ENCODE measurements around the gene CUL4B. TPM values are rescaled to one million over a fixed set of nuclear protein-coding genes. Genes with fewer than 3 reads are reported as not detected.

CUL4B gene
- total and polyA plus RNA-seq, 12 donors: 8.2 to 24.1 (median 19.0) TPM

- H3K4me1 ChIP-seq: peaks cover 0 to 10% (median 4%) of the 10 kb centered on the region in 9 donors
- peak in 8 of 9 donors; percentile 41 to 67 (median 58) for TF ChIP-seq CTCF (IDR thresholded peaks at IDR 0.05)
- DNase-seq (peak; percentile 71 to 83), ATAC-seq (peak; percentile 83 to 96 (median 94))
- intact Hi-C loops (cut with DNase I): loop anchor here in 1 of 10 donors (10.0 kb wide), 1 partner anchor 241 kb away; no protein-coding TSS in a partner anchor
- no peaks in the 10 kb centered on the region for H3K36me3 ChIP-seq
- peak overlapping the region; percentile 57 to 92 (median 86) for H3K27ac ChIP-seq
- no peaks in the 10 kb centered on the region for H3K9me3 ChIP-seq
- peak overlapping the region in 9 of 10 donors; percentile 27 to 62 (median 55) for H3K4me3 ChIP-seq
- 2% methylated on average over 38 to 39 of the region's 39 CpGs for WGBS, 2 donors
- no peaks in the 10 kb centered on the region for H3K27me3 ChIP-seq
These were observed 74.9 kb downstream of the CUL4B start for GRCh38 chrX:120485638-120486520.

GRCh38 chrX:120485315-120485637, 75.5 kb downstream of the CUL4B start:
- no peaks in the 10 kb centered on the region for H3K36me3 ChIP-seq
- peak overlapping the region; percentile 57 to 92 (median 86) for H3K27ac ChIP-seq
- intact Hi-C loops (cut with DNase I): loop anchor here in 1 of 10 donors (10.0 kb wide), 1 partner anchor 240 kb away; no protein-coding TSS in a partner anchor
- ATAC-seq (peak in 1 of 8 donors; percentile 18), DNase-seq (no peak)
- WGBS, 2 donors: 68 to 89% methylated on average over 3 of the region's 3 CpGs
- peak overlapping the region in 9 of 10 donors; percentile 27 to 62 (median 55) for H3K4me3 ChIP-seq
- H3K4me1 ChIP-seq: peaks cover 0 to 10% (median 4%) of the 10 kb centered on the region in 9 donors
- H3K9me3 ChIP-seq: no peaks in the 10 kb centered on the region
- no peaks in the 10 kb centered on the region for H3K27me3 ChIP-seq
- TF ChIP-seq CTCF (IDR thresholded peaks at IDR 0.05): no peak

- intact Hi-C loops (cut with DNase I): loop anchor here in 4 of 10 donors (10.0 kb wide), 1 partner anchor 163 kb away; the partner anchor contains the start of gene TMEM255A (in 4 of the 4)
- 77 to 86% methylated on average over 3 of the region's 3 CpGs for WGBS, 2 donors
- no peaks in the 10 kb centered on the region for H3K4me1 ChIP-seq
- H3K36me3 ChIP-seq: no peaks in the 10 kb centered on the region
- DNase-seq (no peak), ATAC-seq (no peak)
- H3K9me3 ChIP-seq: no peaks in the 10 kb centered on the region
- H3K4me3 ChIP-seq: no peak overlapping the region
- H3K27me3 ChIP-seq: peaks cover 0 to 8% (median 0%) of the 10 kb centered on the region in 7 donors
- TF ChIP-seq CTCF (IDR thresholded peaks at IDR 0.05): no peak
- no peak overlapping the region for H3K27ac ChIP-seq
These were observed 83.3 kb downstream of the CUL4B start for GRCh38 chrX:120477453-120477852.

- Histone ChIP-seq H3K36me3 (no peaks in the 10 kb centered on the region), H3K4me1 (no peaks in the 10 kb centered on the region), H3K27ac (no peak overlapping the region), H3K9me3 (no peaks in the 10 kb centered on the region), H3K4me3 (no peak overlapping the region), H3K27me3 (peaks cover 0 to 8% (median 0%) of the 10 kb centered on the region in 7 donors)
- intact Hi-C loops (cut with DNase I): loop anchor here in 4 of 10 donors (10.0 kb wide), 1 partner anchor 162 kb away; the partner anchor contains the start of gene TMEM255A (in 4 of the 4)
- no peak for ATAC-seq
- 63 to 82% methylated on average over 2 of the region's 2 CpGs for WGBS, 2 donors
- DNase-seq: no peak
- TF ChIP-seq CTCF (IDR thresholded peaks at IDR 0.05): no peak
These were observed 84.0 kb downstream of the CUL4B start for GRCh38 chrX:120476714-120477113.

Measured in heart right ventricle (tissue), 16 donors.